Ovary (tissue), 9 donors: ENCODE results near the gene FBXL13. TPM values are rescaled to one million over a fixed set of nuclear protein-coding genes. Genes with fewer than 3 reads are reported as not detected.
"Not testable (repeated sequence)": the region's sequence is repeated elsewhere in the genome, so short reads cannot be mapped to it uniquely, and the experiment has no call there.

Experiments
- DNase-seq, 5 donors: peaks; one replicate each; pipeline ENCODE4 v3.0.0-alpha.2; 2019 to 2020
- H3K27ac ChIP-seq, 2 donors: fragments of 200-600 bp; one replicate each; pipeline versions ENCODE4 v1.5.1 to v1.8.0; 2019 to 2022
- H3K27me3 ChIP-seq: fragments of 200-600 bp; one replicate; pipeline ENCODE4 v1.8.0; 2022
- H3K36me3 ChIP-seq: fragments of 200-600 bp; sonication (generic); one replicate; pipeline ENCODE4 v1.5.1; 2019
- H3K4me1 ChIP-seq: one replicate; pipeline ENCODE4 v1.8.1; 2013; ENCODE audit warnings: mild to moderate bottlenecking, moderate library complexity; ENCODE audit not compliant: insufficient read depth
- H3K4me3 ChIP-seq: fragments of 200-600 bp; sonication (generic); one replicate; pipeline ENCODE4 v1.5.1; 2017
- H3K9me3 ChIP-seq, 2 donors: fragments of 200-600 bp in 1 of 2; sonication (generic) in 1 of 2; one replicate each; pipeline versions ENCODE4 v1.5.1 to v1.8.1; 2013 to 2019; ENCODE audit warnings: mild to moderate bottlenecking in 1 of 2, moderate library complexity in 1 of 2
- CTCF ChIP-seq, 3 donors: fragments of 450-650 bp in 2 of 3; fragments of 200-600 bp in 1 of 3; IDR thresholded peaks; one replicate each; pipeline versions ENCODE4 v1.5.1 to v1.8.0; 2016 to 2022; ENCODE audit warnings: antibody characterized with exemption in 3 of 3, mild to moderate bottlenecking in 1 of 3
- EP300 ChIP-seq: sonication (generic); formaldehyde crosslinking; IDR thresholded peaks from one replicate; pipeline ENCODE4 v1.6.1; 2017; ENCODE audit warnings: antibody characterized with exemption
- POLR2A ChIP-seq: fragments of 450-650 bp; IDR thresholded peaks from one replicate; pipeline ENCODE4 v1.6.1; 2017; ENCODE audit warnings: antibody characterized with exemption, mild to moderate bottlenecking, moderate library complexity
- WGBS, 3 donors: extraction: QIAGEN DNeasy Blood & Tissue Kit in 1 of 3; methylation state at CpG; one replicate each; pipeline versions ENCODE4 v1.1.5 to v1.1.7; 2013 to 2017; 5-methylcytosine and 5-hydroxymethylcytosine counted together
- intact Hi-C, 4 donors: fragments of 100-400 bp; cut with DNase I; formaldehyde crosslinking; loops; one replicate each; pipeline versions ENCODE4 v1.11.0 to v1.15.1; 2022 to 2023
- polyA plus RNA-seq, 2 donors: library from polyadenylated mRNA; stranded (reverse); fragments of 200-250 nt in 1 of 2; fragments of 350-450 nt in 1 of 2; fragmentation: Illumina TruSeq in 1 of 2; extraction: RNeasy Lipid Tissue Mini Kit (QIAGEN cat#74804) in 1 of 2; gene quantifications; one replicate each; pipeline ENCODE4 v1.2.3, GENCODE V29; 2013 to 2014
- total RNA-seq, 7 donors: library from RNA; depleted of rRNA in 2 of 7; stranded (reverse); fragments of >200 nt in 2 of 7; fragmentation: NEBNext Ultra II Directional in 3 of 7; extraction: Animal tissue kit (Norgen Biotek cat#: 25700) in 3 of 7; gene quantifications; one replicate each; pipeline versions ENCODE4 v1.1.0 to v1.2.4, GENCODE V29; 2016 to 2023
- donor health status: DM: no; HTN: no; CAD: no; lungs with moderate emphysema.
- donor health status: DM: no; HTN: no; CAD: no.
- donor health status: Bipolar disorder and iron deficiency.
- donor health status: DM: yes; HTN: yes; CAD: no.
- donor health status: DM: no; HTN: no; CAD: no.
- donor health status: DM: yes; HTN: yes; CAD: no.

FBXL13 gene
- total and polyA plus RNA-seq, 9 donors = 1.1 to 13.3 (median 6.0) TPM

GRCh38 chr7:102841290-102841689 lies 233.3 kb downstream of the FBXL13 start:
- H3K27me3 ChIP-seq = no peaks in the 10 kb centered on the region
- TF ChIP-seq POLR2A (no peak), CTCF (IDR thresholded peaks at IDR 0.05) (no peak), EP300 (no peak)
- no peak overlapping the region for H3K27ac ChIP-seq
- no peaks in the 10 kb centered on the region for H3K9me3 ChIP-seq
- H3K36me3 ChIP-seq = no peaks in the 10 kb centered on the region
- peaks cover 1% of the 10 kb centered on the region for H3K4me1 ChIP-seq
- 34 to 51% (median 44%) methylated on average over 2 of the region's 2 CpGs for WGBS, 3 donors
- peak in 3 of 5 donors; percentile 18 to 47 (median 26) for DNase-seq
- H3K4me3 ChIP-seq = no peak overlapping the region
- intact Hi-C loops = no loop called here

GRCh38 chr7:102840404-102840803 lies 234.2 kb downstream of the FBXL13 start:
- H3K36me3 ChIP-seq = no peaks in the 10 kb centered on the region
- intact Hi-C loops = no loop called here
- H3K27ac ChIP-seq = no peak overlapping the region
- TF ChIP-seq CTCF (IDR thresholded peaks at IDR 0.05) (no peak), POLR2A (no peak), EP300 (no peak)
- 93 to 97% (median 93%) methylated on average over 3 of the region's 3 CpGs for WGBS, 3 donors
- no peaks in the 10 kb centered on the region for H3K9me3 ChIP-seq
- no peak overlapping the region for H3K4me3 ChIP-seq
- H3K27me3 ChIP-seq = no peaks in the 10 kb centered on the region
- no peak for DNase-seq
- peaks cover 1% of the 10 kb centered on the region for H3K4me1 ChIP-seq

GRCh38 chr7:102838572-102839101 lies 236.0 kb downstream of the FBXL13 start:
- WGBS, 3 donors = 87 to 90% (median 89%) methylated on average over 10 of the region's 10 CpGs
- H3K27me3 ChIP-seq, H3K27ac ChIP-seq, H3K9me3 ChIP-seq, H3K36me3 ChIP-seq, DNase-seq, H3K4me1 ChIP-seq, intact Hi-C loops, H3K4me3 ChIP-seq: not testable (repeated sequence)

- DNase-seq = no peak
- Histone ChIP-seq H3K27ac (no peak overlapping the region), H3K4me3 (no peak overlapping the region), H3K9me3 (no peaks in the 10 kb centered on the region), H3K4me1 (peaks cover 1% of the 10 kb centered on the region), H3K27me3 (no peaks in the 10 kb centered on the region), H3K36me3 (no peaks in the 10 kb centered on the region)
- intact Hi-C loops = no loop called here
- TF ChIP-seq EP300 (no peak), CTCF (IDR thresholded peaks at IDR 0.05) (no peak), POLR2A (no peak)
- WGBS, 3 donors = 85 to 94% (median 90%) methylated on average over 3 of the region's 3 CpGs
Measured at GRCh38 chr7:102837802-102838201, 236.8 kb downstream of the FBXL13 start.

GRCh38 chr7:102836977-102837376 lies 237.6 kb downstream of the FBXL13 start:
- intact Hi-C loops = no loop called here
- 91 to 93% (median 92%) methylated on average over 1 of the region's 1 CpG for WGBS, 3 donors
- H3K9me3 ChIP-seq = no peaks in the 10 kb centered on the region
- no peak for TF ChIP-seq EP300
- TF ChIP-seq CTCF (IDR thresholded peaks at IDR 0.05) = no peak
- TF ChIP-seq POLR2A = no peak
- H3K4me3 ChIP-seq = no peak overlapping the region
- H3K27me3 ChIP-seq = no peaks in the 10 kb centered on the region
- H3K4me1 ChIP-seq = peaks cover 3% of the 10 kb centered on the region
- no peaks in the 10 kb centered on the region for H3K36me3 ChIP-seq
- no peak for DNase-seq
- no peak overlapping the region for H3K27ac ChIP-seq
